NB4 (cell line): ENCODE measurements around the gene MYO1B.

ENCODE experiments used
- DNase-seq: peaks from one replicate; pipeline ENCODE4 v3.0.0; 2010; ENCODE audit warnings: low read depth
- H3K4me3 ChIP-seq: one replicate; pipeline ENCODE4 v1.5.1; 2011; ENCODE audit warnings: mild to moderate bottlenecking, low read depth, low read length, moderate library complexity
- CTCF ChIP-seq: IDR thresholded peaks from one replicate; pipeline ENCODE4 v1.5.1; 2012; ENCODE audit warnings: low read depth, low read length
- MAX ChIP-seq: IDR thresholded peaks from 2 replicates; pipeline ENCODE4 v1.6.1; 2011; ENCODE audit warnings: low read depth, low read length
- MYC ChIP-seq: IDR thresholded peaks from 2 replicates; pipeline ENCODE4 v1.6.1; 2011; ENCODE audit warnings: low read depth, low read length
- POLR2A ChIP-seq: IDR thresholded peaks from 2 replicates; pipeline ENCODE4 v1.6.1; 2011; ENCODE audit warnings: mild to moderate bottlenecking; ENCODE audit not compliant: insufficient read length; ENCODE audit errors: extremely low read depth

MYO1B gene

GRCh38 chr2:191212119-191212518 is 33.1 kb upstream of the MYO1B start:
- TF ChIP-seq CTCF (no peak), POLR2A (no peak), MYC (no peak), MAX (no peak)
- no peak for DNase-seq
- no peak overlapping the region for H3K4me3 ChIP-seq

- H3K4me3 ChIP-seq, result no peak overlapping the region
- no peak for TF ChIP-seq CTCF
- TF ChIP-seq MYC, result no peak
- no peak for TF ChIP-seq POLR2A
Measured at GRCh38 chr2:191213333-191213732, 31.9 kb upstream of the MYO1B start.

GRCh38 chr2:191215230-191215629 is 30.0 kb upstream of the MYO1B start:
- no peak for DNase-seq
- no peak overlapping the region for H3K4me3 ChIP-seq
- no peak for TF ChIP-seq MAX
- TF ChIP-seq CTCF, result no peak
- TF ChIP-seq MYC, result no peak
- TF ChIP-seq POLR2A, result no peak

More at GRCh38 chr2:191213333-191213732, 31.9 kb upstream of the MYO1B start:
- DNase-seq, result no peak

- H3K4me3 ChIP-seq, result no peak overlapping the region
- no peak for DNase-seq
- TF ChIP-seq POLR2A, result no peak
- TF ChIP-seq MYC, result no peak
- TF ChIP-seq CTCF, result no peak
- no peak for TF ChIP-seq MAX
Measured at GRCh38 chr2:191215666-191216065, 29.5 kb upstream of the MYO1B start.

GRCh38 chr2:191217580-191217979 is 27.6 kb upstream of the MYO1B start:
- no peak for TF ChIP-seq POLR2A
- no peak for TF ChIP-seq MYC
- no peak for TF ChIP-seq CTCF

GRCh38 chr2:191218292-191218898 is 26.8 kb upstream of the MYO1B start:
- peak; percentile 89 for DNase-seq
- H3K4me3 ChIP-seq, result no peak overlapping the region
- TF ChIP-seq CTCF (peak; percentile 75), MAX (no peak)

More at GRCh38 chr2:191217580-191217979, 27.6 kb upstream of the MYO1B start:
- peak; percentile 56 for DNase-seq
- no peak overlapping the region for H3K4me3 ChIP-seq
